HUES6 (cell line): ENCODE data around the gene KLHL42.

Experiments used
- H3K27ac ChIP-seq: 2 replicates; pipeline ENCODE4 v1.7.0; 2013; ENCODE audit warnings: low read depth, mild to moderate bottlenecking, low read length, inconsistent platforms
- H3K27me3 ChIP-seq: 2 replicates; pipeline ENCODE4 v1.6.1; 2013; ENCODE audit warnings: low read length; ENCODE audit not compliant: control insufficient read depth, insufficient read depth
- H3K36me3 ChIP-seq: 2 replicates; pipeline ENCODE4 v1.6.1; 2013; ENCODE audit warnings: low read length; ENCODE audit not compliant: control insufficient read depth, insufficient read depth
- H3K4me1 ChIP-seq: 2 replicates; pipeline ENCODE4 v1.6.1; 2013; ENCODE audit warnings: low read length; ENCODE audit not compliant: control insufficient read depth, insufficient read depth
- H3K4me3 ChIP-seq: 2 replicates; pipeline ENCODE4 v1.5.1; 2013; ENCODE audit warnings: low read depth, low read length
- H3K9ac ChIP-seq: one replicate; pipeline ENCODE4 v1.6.1; 2013; ENCODE audit warnings: mild to moderate bottlenecking, low read length
- H3K9me3 ChIP-seq: 2 replicates; pipeline ENCODE4 v1.6.1; 2013; ENCODE audit warnings: low read depth, low read length; ENCODE audit not compliant: control insufficient read depth, insufficient read depth

Gene KLHL42

GRCh38 chr12:27756670-27757195, 23.3 kb upstream of the KLHL42 start:
- H3K27ac ChIP-seq = no peak overlapping the region; the same call in 1 of the 2 replicates
- peaks cover 15% of the 10 kb centered on the region for H3K36me3 ChIP-seq

DNA sequence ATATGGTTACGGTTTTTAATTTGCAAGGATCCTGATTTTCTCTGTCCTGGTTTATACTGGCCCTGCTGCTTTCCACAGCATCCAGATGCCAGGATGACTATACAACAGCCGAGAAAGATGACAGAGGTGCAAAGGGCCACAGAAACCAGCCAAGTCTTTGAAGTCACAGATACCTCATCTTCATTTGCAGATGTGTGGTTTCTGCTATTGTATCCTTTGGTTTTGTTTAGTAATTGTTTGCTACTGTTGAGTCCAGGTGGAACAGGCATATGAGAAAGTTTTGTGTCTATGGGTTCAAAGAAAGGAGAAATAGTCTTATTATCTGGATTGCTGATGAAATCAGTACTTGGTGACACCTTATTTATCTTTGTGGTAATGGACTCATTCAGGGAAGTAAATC, 17.3 kb upstream of the KLHL42 start:
- H3K36me3 ChIP-seq = no peaks in the 10 kb centered on the region
- H3K4me3 ChIP-seq = no peak overlapping the region
- no peaks in the 10 kb centered on the region for H3K9me3 ChIP-seq
- no peak overlapping the region for H3K9ac ChIP-seq
- no peaks in the 10 kb centered on the region for H3K4me1 ChIP-seq
- H3K27me3 ChIP-seq = no peaks in the 10 kb centered on the region
- H3K27ac ChIP-seq = no peak overlapping the region

More at GRCh38 chr12:27756670-27757195, 23.3 kb upstream of the KLHL42 start:
- H3K9me3 ChIP-seq = no peaks in the 10 kb centered on the region
- no peak overlapping the region for H3K4me3 ChIP-seq
- no peaks in the 10 kb centered on the region for H3K27me3 ChIP-seq
- H3K4me1 ChIP-seq = no peaks in the 10 kb centered on the region
- H3K9ac ChIP-seq = no peak overlapping the region

DNA sequence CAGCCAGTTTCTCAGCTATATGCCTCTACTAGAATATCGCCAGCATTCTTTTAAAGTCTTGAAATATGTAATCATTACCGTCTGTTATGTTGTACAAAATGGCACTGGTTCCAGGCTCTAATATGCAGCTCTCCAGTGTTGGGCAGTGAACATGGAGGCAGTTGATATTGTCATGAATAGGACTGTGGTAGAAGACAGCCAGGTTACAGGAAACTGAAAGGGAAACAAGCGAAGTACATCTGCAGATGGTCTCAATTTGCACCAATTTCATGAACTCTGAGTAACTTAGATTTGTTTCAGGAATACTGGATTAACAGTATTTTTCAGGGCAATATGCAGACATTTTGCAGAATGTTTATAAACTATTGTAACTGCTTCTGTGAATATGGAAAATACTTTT, 13.4 kb upstream of the KLHL42 start:
- Histone ChIP-seq H3K4me1 (no peaks in the 10 kb centered on the region), H3K27ac (no peak overlapping the region), H3K27me3 (no peaks in the 10 kb centered on the region), H3K36me3 (no peaks in the 10 kb centered on the region), H3K9ac (no peak overlapping the region), H3K9me3 (no peaks in the 10 kb centered on the region), H3K4me3 (no peak overlapping the region)

DNA sequence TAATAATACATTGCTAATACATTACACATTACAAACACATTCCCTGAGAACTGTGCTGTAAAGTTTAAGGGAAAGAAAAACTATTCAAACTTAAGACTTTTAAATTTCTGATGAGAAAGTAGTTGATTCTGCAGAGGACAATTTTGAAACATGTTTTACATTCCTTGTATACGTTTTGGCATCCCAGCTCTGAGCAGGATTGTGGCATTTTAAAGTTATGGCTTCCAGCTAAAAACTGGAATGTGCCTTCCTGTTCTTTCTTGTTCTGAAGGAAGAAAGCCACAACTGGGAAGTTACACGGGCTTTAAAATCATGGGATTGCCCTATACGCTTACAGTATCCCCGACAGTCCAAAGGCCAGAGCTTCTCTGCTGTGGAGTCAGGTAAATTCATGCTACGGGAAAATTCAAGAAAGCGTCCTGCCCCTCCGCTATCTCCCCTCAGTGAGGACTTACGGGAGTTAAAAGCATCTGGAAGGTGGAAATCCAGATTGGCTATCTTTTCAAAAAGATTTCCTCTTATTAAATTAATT, 10.8 kb upstream of the KLHL42 start:
- Histone ChIP-seq H3K4me3 (no peak overlapping the region), H3K4me1 (no peaks in the 10 kb centered on the region), H3K27me3 (no peaks in the 10 kb centered on the region), H3K9me3 (no peaks in the 10 kb centered on the region), H3K36me3 (no peaks in the 10 kb centered on the region), H3K9ac (no peak overlapping the region), H3K27ac (no peak overlapping the region)

- H3K4me3 ChIP-seq = no peak overlapping the region
- no peaks in the 10 kb centered on the region for H3K9me3 ChIP-seq
- H3K4me1 ChIP-seq = no peaks in the 10 kb centered on the region
- H3K27me3 ChIP-seq = no peaks in the 10 kb centered on the region
- no peak overlapping the region for H3K9ac ChIP-seq
- H3K27ac ChIP-seq = no peak overlapping the region
- no peaks in the 10 kb centered on the region for H3K36me3 ChIP-seq
Observed at GRCh38 chr12:27771481-27772327, 8.3 kb upstream of the KLHL42 start.

DNA sequence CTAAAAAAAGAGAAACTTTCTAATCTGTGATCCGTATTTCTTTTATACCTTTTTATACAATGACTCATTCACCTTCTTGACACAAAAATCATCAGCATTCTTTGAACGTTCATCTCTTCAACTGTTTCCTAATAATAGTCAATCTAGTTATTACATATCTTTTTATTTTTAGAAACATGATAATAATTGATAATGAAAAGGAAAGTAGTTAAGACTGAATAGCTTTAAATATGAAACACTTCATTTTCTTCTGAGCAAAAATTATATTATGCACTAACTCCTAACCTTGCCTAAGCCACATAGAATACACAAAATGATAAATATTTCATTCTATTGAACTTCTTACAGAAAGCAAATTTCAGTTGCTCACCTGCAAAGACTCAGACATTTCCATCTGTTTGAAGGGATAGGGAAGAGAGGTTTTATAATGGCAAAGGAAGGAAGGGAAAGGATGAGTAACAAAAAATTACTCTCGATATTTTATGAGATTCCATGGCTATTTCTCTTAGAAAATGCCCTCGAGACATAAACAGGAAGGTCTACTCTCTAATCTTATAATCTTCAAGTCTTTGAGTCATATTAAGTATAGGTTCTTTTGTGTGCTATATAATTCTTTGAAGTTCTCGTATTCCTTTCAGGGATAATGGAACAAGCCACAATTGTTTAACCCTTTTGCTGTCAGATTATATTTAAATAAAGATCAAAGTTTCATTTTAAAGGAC, 7.5 kb upstream of the KLHL42 start:
- no peaks in the 10 kb centered on the region for H3K4me1 ChIP-seq
- H3K9ac ChIP-seq = no peak overlapping the region
- H3K27me3 ChIP-seq = no peaks in the 10 kb centered on the region
- H3K9me3 ChIP-seq = no peaks in the 10 kb centered on the region
- no peak overlapping the region for H3K4me3 ChIP-seq
- H3K36me3 ChIP-seq = no peaks in the 10 kb centered on the region
- H3K27ac ChIP-seq = no peak overlapping the region

GRCh38 chr12:27777141-27777540, 2.9 kb upstream of the KLHL42 start:
- Histone ChIP-seq H3K36me3 (peaks cover 3% of the 10 kb centered on the region), H3K9me3 (no peaks in the 10 kb centered on the region), H3K27me3 (no peaks in the 10 kb centered on the region), H3K27ac (no peak overlapping the region), H3K9ac (no peak overlapping the region), H3K4me3 (no peak overlapping the region), H3K4me1 (peaks cover 22% of the 10 kb centered on the region)

GRCh38 chr12:27778206-27778605, 1.8 kb upstream of the KLHL42 start:
- H3K9ac ChIP-seq = no peak overlapping the region
- H3K9me3 ChIP-seq = no peaks in the 10 kb centered on the region
- H3K4me1 ChIP-seq = peaks cover 27% of the 10 kb centered on the region
- H3K27ac ChIP-seq = no peak overlapping the region
- no peak overlapping the region for H3K4me3 ChIP-seq
- H3K36me3 ChIP-seq = peaks cover 3% of the 10 kb centered on the region
- no peaks in the 10 kb centered on the region for H3K27me3 ChIP-seq

DNA sequence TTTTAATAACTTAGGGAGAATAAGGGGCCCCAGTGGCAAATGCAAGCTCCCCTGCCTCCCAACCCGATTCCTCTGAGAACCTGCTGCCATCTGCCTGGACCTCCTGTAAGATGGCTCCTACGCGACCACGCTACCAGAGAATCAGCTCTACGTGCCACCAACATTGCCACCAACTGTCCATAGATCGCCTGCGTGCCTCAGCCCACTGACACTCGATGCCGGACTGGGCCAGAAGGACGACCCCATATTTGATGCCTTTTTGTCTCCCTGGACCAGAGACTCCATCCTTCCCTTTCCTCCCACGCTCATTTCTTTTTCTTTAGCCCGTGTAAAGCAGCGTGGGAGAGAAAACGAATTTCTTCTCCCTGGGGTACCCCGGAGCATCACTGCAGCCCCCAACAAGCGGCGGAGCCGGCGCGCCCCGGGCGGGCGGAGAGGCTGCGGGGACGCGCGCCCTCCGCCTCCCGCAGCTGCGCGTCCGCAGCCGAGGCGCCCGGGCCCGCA, 565 bp upstream of the KLHL42 start:
- Histone ChIP-seq H3K27me3 (no peaks in the 10 kb centered on the region), H3K36me3 (peaks cover 3% of the 10 kb centered on the region), H3K27ac (peak overlapping the region; percentile 59; the same call in 1 of the 2 replicates), H3K9me3 (no peaks in the 10 kb centered on the region), H3K9ac (peak overlapping the region; percentile 92), H3K4me3 (peak overlapping the region; percentile 89), H3K4me1 (peaks cover 27% of the 10 kb centered on the region)

DNA sequence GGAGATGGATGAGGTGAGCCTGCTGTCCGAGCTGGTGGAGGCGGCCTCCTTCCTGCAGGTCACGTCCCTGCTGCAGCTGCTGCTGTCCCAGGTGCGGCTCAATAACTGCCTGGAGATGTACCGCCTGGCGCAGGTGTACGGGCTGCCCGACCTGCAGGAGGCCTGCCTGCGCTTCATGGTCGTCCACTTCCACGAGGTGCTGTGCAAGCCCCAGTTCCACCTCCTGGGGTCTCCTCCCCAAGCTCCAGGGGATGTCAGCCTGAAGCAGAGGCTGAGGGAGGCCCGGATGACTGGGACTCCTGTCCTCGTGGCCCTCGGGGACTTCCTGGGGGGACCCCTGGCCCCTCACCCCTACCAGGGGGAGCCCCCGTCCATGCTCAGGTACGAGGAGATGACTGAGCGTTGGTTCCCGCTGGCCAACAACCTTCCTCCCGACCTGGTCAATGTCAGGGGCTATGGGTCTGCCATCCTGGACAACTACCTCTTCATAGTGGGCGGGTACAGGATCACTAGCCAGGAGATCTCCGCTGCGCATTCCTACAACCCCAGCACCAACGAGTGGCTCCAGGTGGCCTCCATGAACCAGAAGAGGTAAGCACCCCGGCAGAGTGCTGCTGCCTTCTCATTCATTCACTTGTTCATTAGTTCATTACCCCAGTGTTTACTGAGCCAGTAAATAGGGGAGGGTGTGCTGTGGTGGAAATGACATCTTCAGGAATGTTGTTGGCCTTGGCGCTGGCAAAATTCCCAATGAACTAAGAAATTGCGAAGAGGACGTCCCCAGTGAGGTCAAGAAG, 777 bp downstream of the KLHL42 start:
- H3K27me3 ChIP-seq = no peaks in the 10 kb centered on the region

More for the DNA sequence above, 777 bp downstream of the KLHL42 start:
- H3K9ac ChIP-seq = peak overlapping the region; percentile 92
- H3K4me1 ChIP-seq = peaks cover 27% of the 10 kb centered on the region
- peak overlapping the region; percentile 77; the same call in 1 of the 2 replicates for H3K27ac ChIP-seq
- no peaks in the 10 kb centered on the region for H3K9me3 ChIP-seq
- peak overlapping the region; percentile 89 for H3K4me3 ChIP-seq
- H3K36me3 ChIP-seq = peaks cover 3% of the 10 kb centered on the region
